B cell (primary cell): ENCODE data around the gene OR8U1. TPM values are rescaled to one million over a fixed set of nuclear protein-coding genes. Genes with fewer than 3 reads are reported as not detected.

Source experiments
- ATAC-seq: fragments of 200-7000 bp; cut with Tn5 transposase; one replicate; pipeline ENCODE4 v1.10.0; 2021; ENCODE audit warnings: low read depth, mild to moderate bottlenecking, moderate number of reproducible peaks, moderate library complexity
- CTCF ChIA-PET: fragments of 350-600 bp; sonication (Branson Sonifier 250); formaldehyde crosslinking; loops from one replicate; lab custom pipeline; 2021; ENCODE audit warnings: antibody characterized with exemption, inconsistent platforms; lab: Charles Lee
- POLR2A ChIA-PET: fragments of 350-600 bp; sonication (Branson Sonifier 250); formaldehyde crosslinking; loops from one replicate; lab custom pipeline; 2021; ENCODE audit warnings: antibody characterized with exemption; lab: Charles Lee
- DNase-seq: peaks from one replicate; pipeline ENCODE4 v3.0.0; 2013
- H2AFZ ChIP-seq: 2 replicates; pipeline ENCODE4 v1.6.1; 2012; ENCODE audit warnings: mild to moderate bottlenecking, low read depth, low read length; ENCODE audit not compliant: insufficient read depth, poor library complexity, severe bottlenecking
- H3K27ac ChIP-seq, 2 donors: 1 replicate in 1 of 2; 2 replicates in 1 of 2; pipeline ENCODE4 v1.5.1; 2012 to 2013; ENCODE audit warnings: low read length in 2 of 2, mild to moderate bottlenecking in 2 of 2, moderate library complexity in 1 of 2
- H3K27me3 ChIP-seq, 4 experiments: fragments of 200-600 bp in 1 of 4; sonication (generic) in 1 of 4; replicated peaks in 1 of 4; 1 replicate in 2 of 4; 2 replicates in 2 of 4; pipeline versions ENCODE4 v1.6.1 to v1.7.0; 2013 to 2016; ENCODE audit warnings: low read length in 3 of 4, mild to moderate bottlenecking in 2 of 4, mixed read lengths in 1 of 4, moderate library complexity in 1 of 4; ENCODE audit not compliant: insufficient read depth in 4 of 4, control insufficient read depth in 3 of 4; ENCODE audit errors: control extremely low read depth in 1 of 4
- H3K36me3 ChIP-seq, 2 experiments: replicated peaks in 1 of 2; 1 replicate in 1 of 2; 2 replicates in 1 of 2; pipeline versions ENCODE4 v1.6.1 to v1.7.1; 2013; ENCODE audit warnings: low read length in 1 of 2; ENCODE audit not compliant: insufficient read depth in 2 of 2, control insufficient read depth in 1 of 2; ENCODE audit errors: control extremely low read depth in 1 of 2, extremely low read depth in 1 of 2
- H3K4me1 ChIP-seq, 2 donors: fragments of 200-600 bp in 1 of 2; sonication (generic) in 1 of 2; 1 replicate in 1 of 2; 2 replicates in 1 of 2; pipeline versions ENCODE4 v1.5.1 to v1.6.1; 2013 to 2017; ENCODE audit warnings: low read length in 2 of 2; ENCODE audit not compliant: control insufficient read depth in 2 of 2, insufficient read depth in 2 of 2
- H3K4me2 ChIP-seq: replicated peaks from 2 replicates; pipeline ENCODE3; 2012; ENCODE audit warnings: mild to moderate bottlenecking, low read depth, low read length; ENCODE audit not compliant: poor library complexity, severe bottlenecking
- H3K4me3 ChIP-seq, 5 experiments: fragments of 200-600 bp in 1 of 5; sonication (generic) in 1 of 5; 1 replicate in 3 of 5; 2 replicates in 2 of 5; pipeline versions ENCODE4 v1.5.1 to v1.7.0; 2011 to 2016; ENCODE audit warnings: low read length in 4 of 5, mild to moderate bottlenecking in 4 of 5, low read depth in 2 of 5, control low read depth in 1 of 5, moderate library complexity in 1 of 5; ENCODE audit not compliant: insufficient read depth in 1 of 5; ENCODE audit errors: control extremely low read depth in 1 of 5, extremely low read depth in 1 of 5
- H3K79me2 ChIP-seq: fragments of 200-600 bp; sonication (generic); one replicate; pipeline ENCODE4 v1.6.0; 2016; ENCODE audit warnings: low read length; ENCODE audit not compliant: control insufficient read depth, insufficient read depth
- H3K9ac ChIP-seq: fragments of 200-600 bp; sonication (generic); 2 replicates; pipeline ENCODE4 v1.6.1; 2017; ENCODE audit warnings: mild to moderate bottlenecking, low read length, moderate library complexity
- H3K9me3 ChIP-seq, 3 donors: one replicate each; pipeline versions ENCODE4 v1.6.1 to v1.7.1; 2013; ENCODE audit warnings: low read length in 2 of 3; ENCODE audit not compliant: control insufficient read depth in 2 of 3, insufficient read depth in 1 of 3; ENCODE audit errors: control extremely low read depth in 1 of 3
- H4K20me1 ChIP-seq: 2 replicates; pipeline ENCODE4 v1.6.0; 2012; ENCODE audit warnings: mild to moderate bottlenecking, low read length; ENCODE audit not compliant: insufficient read depth, control insufficient read depth, poor library complexity, severe bottlenecking
- H3K27ac Mint-ChIP-seq: one replicate; pipeline ENCODE4 v1.8.0; 2021; ENCODE audit warnings: mixed read lengths
- H3K27me3 Mint-ChIP-seq: one replicate; pipeline ENCODE4 v1.8.0; 2021; ENCODE audit warnings: mixed read lengths
- H3K4me1 Mint-ChIP-seq: one replicate; pipeline ENCODE4 v1.8.0; 2021; ENCODE audit warnings: mixed read lengths
- H3K4me3 Mint-ChIP-seq: one replicate; pipeline ENCODE4 v1.8.0; 2021; ENCODE audit warnings: mixed read lengths
- H3K9me3 Mint-ChIP-seq: one replicate; pipeline ENCODE4 v1.8.0; 2022; ENCODE audit warnings: mixed read lengths; ENCODE audit not compliant: insufficient read depth
- EZH2 ChIP-seq: IDR thresholded peaks from 2 replicates; pipeline ENCODE4 v1.6.1; 2012; ENCODE audit warnings: borderline replicate concordance, low read depth, mild to moderate bottlenecking, moderate library complexity, low read length; ENCODE audit not compliant: insufficient read depth, poor library complexity, severe bottlenecking
- WGBS: methylation state at CpG from one replicate; pipeline ENCODE4 v1.1.5; 2013; ENCODE audit warnings: missing lambda C conversion rate; ENCODE audit not compliant: insufficient coverage; 5-methylcytosine and 5-hydroxymethylcytosine counted together
- intact Hi-C: fragments of 100-400 bp; cut with micrococcal nuclease; formaldehyde crosslinking; loops from one replicate; pipeline ENCODE4 v1.10.0; 2022
- polyA plus RNA-seq: library from polyadenylated mRNA; depleted of rRNA; stranded (reverse); fragments of >200 nt; gene quantifications from 2 replicates; pipeline ENCODE4 v1.2.3, GENCODE V29; 2012
- total RNA-seq, 2 donors: library from RNA; stranded (reverse); fragments of 120-200 nt in 1 of 2; gene quantifications; 1 replicate in 1 of 2; 2 replicates in 1 of 2; pipeline versions ENCODE4 v1.2.3 to v1.2.4, GENCODE V29; 2013 to 2022
- TF ChIP-seq, protein P1 (sequence below): fragments of 200-600 bp; IDR thresholded peaks from one replicate; pipeline ENCODE4 v1.8.0; 2022; ENCODE audit warnings: antibody characterized with exemption, mild to moderate bottlenecking

Gene OR8U1
- total and polyA plus RNA-seq, 2 donors (not counting 1 experiment from before 2014, with no cell fraction given) = not detected

DNA sequence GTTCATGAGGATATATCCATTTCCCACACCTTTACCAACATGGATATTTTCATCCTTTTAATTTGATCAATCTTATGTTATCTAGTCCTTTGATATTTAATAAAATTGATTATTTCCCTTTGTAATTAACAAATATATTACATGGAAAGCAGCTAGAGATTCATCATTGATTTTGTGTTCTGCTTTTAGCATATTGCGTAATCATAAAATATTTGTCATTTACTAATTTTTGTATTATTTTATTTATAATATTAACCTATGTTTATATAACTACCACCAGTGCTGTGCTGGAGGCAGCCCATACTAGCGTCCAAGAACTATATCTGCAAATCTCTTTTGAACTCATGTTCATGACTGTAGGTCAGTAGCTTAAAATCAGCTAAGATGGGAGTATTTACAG lies 4.7 kb downstream of the OR8U1 start:
- no peak overlapping the region for H3K4me3 Mint-ChIP-seq
- Histone ChIP-seq H3K4me2 (no peak overlapping the region), H3K9me3 (peaks cover 0 to 4% (median 1%) of the 10 kb centered on the region in 3 donors), H2AFZ (no peak overlapping the region), H3K4me1 (no peaks in the 10 kb centered on the region), H3K9ac (no peak overlapping the region), H3K27ac (no peak overlapping the region), H4K20me1 (no peaks in the 10 kb centered on the region), H3K4me3 (no peak overlapping the region), H3K36me3 (no peaks in the 10 kb centered on the region), H3K27me3 (no peaks in the 10 kb centered on the region), H3K79me2 (no peaks in the 10 kb centered on the region)
- ATAC-seq (no peak), DNase-seq (no peak)
- ChIA-PET POLR2A (no interaction called here), CTCF (no interaction called here)
- TF ChIP-seq EZH2 = no peak
- TF ChIP-seq, protein P1, sequence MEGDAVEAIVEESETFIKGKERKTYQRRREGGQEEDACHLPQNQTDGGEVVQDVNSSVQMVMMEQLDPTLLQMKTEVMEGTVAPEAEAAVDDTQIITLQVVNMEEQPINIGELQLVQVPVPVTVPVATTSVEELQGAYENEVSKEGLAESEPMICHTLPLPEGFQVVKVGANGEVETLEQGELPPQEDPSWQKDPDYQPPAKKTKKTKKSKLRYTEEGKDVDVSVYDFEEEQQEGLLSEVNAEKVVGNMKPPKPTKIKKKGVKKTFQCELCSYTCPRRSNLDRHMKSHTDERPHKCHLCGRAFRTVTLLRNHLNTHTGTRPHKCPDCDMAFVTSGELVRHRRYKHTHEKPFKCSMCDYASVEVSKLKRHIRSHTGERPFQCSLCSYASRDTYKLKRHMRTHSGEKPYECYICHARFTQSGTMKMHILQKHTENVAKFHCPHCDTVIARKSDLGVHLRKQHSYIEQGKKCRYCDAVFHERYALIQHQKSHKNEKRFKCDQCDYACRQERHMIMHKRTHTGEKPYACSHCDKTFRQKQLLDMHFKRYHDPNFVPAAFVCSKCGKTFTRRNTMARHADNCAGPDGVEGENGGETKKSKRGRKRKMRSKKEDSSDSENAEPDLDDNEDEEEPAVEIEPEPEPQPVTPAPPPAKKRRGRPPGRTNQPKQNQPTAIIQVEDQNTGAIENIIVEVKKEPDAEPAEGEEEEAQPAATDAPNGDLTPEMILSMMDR = no peak
- WGBS = no CpG with 5 or more reads among the region's 2 CpGs
- intact Hi-C loops = no loop called here
- no peaks in the 10 kb centered on the region for H3K27me3 Mint-ChIP-seq
- H3K4me1 Mint-ChIP-seq = no peaks in the 10 kb centered on the region
- peaks cover 7% of the 10 kb centered on the region for H3K9me3 Mint-ChIP-seq
- H3K27ac Mint-ChIP-seq = no peak overlapping the region

DNA sequence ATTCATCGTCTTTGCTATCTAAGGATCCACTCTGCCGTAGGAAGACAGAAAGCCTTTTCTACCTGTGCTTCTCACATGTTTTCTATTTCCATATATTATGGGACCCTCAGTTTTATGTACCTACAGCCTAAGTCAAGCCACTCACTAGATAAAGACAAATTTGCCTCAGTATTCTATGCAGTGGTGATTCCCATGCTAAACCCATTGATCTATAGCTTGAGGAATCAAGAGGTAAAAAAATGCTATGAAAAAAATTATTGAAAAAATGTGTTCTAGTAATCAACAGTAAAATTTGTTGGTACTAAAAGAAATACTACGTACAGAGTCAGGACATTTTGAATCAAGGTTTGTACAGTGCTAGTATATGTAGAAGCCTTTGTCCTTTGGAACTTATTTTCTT lies 19.0 kb downstream of the OR8U1 start:
- Histone ChIP-seq H3K4me1 (no peaks in the 10 kb centered on the region), H3K9me3 (no peaks in the 10 kb centered on the region), H3K4me3 (no peak overlapping the region), H3K9ac (no peak overlapping the region), H3K27ac (no peak overlapping the region), H4K20me1 (no peaks in the 10 kb centered on the region), H3K79me2 (no peaks in the 10 kb centered on the region), H3K36me3 (no peaks in the 10 kb centered on the region), H2AFZ (no peak overlapping the region), H3K27me3 (no peaks in the 10 kb centered on the region), H3K4me2 (no peak overlapping the region)
- Mint-ChIP-seq H3K9me3 (peaks cover 5% of the 10 kb centered on the region), H3K4me3 (no peak overlapping the region), H3K4me1 (no peaks in the 10 kb centered on the region), H3K27me3 (no peaks in the 10 kb centered on the region), H3K27ac (no peak overlapping the region)
- POLR2A ChIA-PET = no interaction called here
- DNase-seq (no peak), ATAC-seq (no peak)
- TF ChIP-seq EZH2 = no peak
- TF ChIP-seq, protein P1 = no peak
- 90% methylated on average over 2 of the region's 3 CpGs for WGBS
- intact Hi-C loops = no loop called here
- CTCF ChIA-PET = no interaction called here
